H9 (cell line): ENCODE results near the gene GATA2. TPM values are rescaled to one million over a fixed set of nuclear protein-coding genes. Genes with fewer than 3 reads are reported as not detected.
A peak's percentile ranks its signal among the peaks of the same experiment; 100 is the strongest.

Experiments
- DNase-seq: peaks from one replicate; pipeline ENCODE4 v3.0.0-alpha.2; 2017
- H2AFZ ChIP-seq: one replicate; pipeline ENCODE4 v1.6.1; 2013; ENCODE audit warnings: mild to moderate bottlenecking, low read length, control low read depth, moderate library complexity
- H2AK5ac ChIP-seq: 2 replicates; pipeline ENCODE4 v1.6.1; 2013; ENCODE audit warnings: low read length, control low read depth, mixed read lengths; ENCODE audit not compliant: insufficient read length
- H2BK120ac ChIP-seq: one replicate; pipeline ENCODE4 v1.6.1; 2013; ENCODE audit warnings: low read depth, mild to moderate bottlenecking, low read length, control low read depth, inconsistent platforms; ENCODE audit not compliant: poor library complexity, severe bottlenecking
- H2BK12ac ChIP-seq: 2 replicates; pipeline ENCODE4 v1.6.1; 2013; ENCODE audit warnings: low read length, control low read depth, mixed read lengths, low read depth; ENCODE audit not compliant: insufficient read length
- H2BK15ac ChIP-seq: 2 replicates; pipeline ENCODE4 v1.6.1; 2013; ENCODE audit warnings: low read depth, low read length, control low read depth
- H2BK20ac ChIP-seq: one replicate; pipeline ENCODE4 v1.6.1; 2013; ENCODE audit warnings: low read depth, mild to moderate bottlenecking, low read length, control low read depth, inconsistent platforms; ENCODE audit not compliant: poor library complexity, severe bottlenecking
- H2BK5ac ChIP-seq: 2 replicates; pipeline ENCODE4 v1.6.1; 2013; ENCODE audit warnings: low read length, control low read depth, mixed read lengths; ENCODE audit not compliant: insufficient read length
- H3K14ac ChIP-seq: 2 replicates; pipeline ENCODE4 v1.6.1; 2013; ENCODE audit warnings: low read length, control low read depth; ENCODE audit not compliant: insufficient read depth
- H3K18ac ChIP-seq: 2 replicates; pipeline ENCODE4 v1.6.1; 2013; ENCODE audit warnings: low read depth, mild to moderate bottlenecking, mixed read lengths, low read length, control low read depth; ENCODE audit not compliant: insufficient read length
- H3K23ac ChIP-seq: 2 replicates; pipeline ENCODE4 v1.6.1; 2013; ENCODE audit warnings: low read length, control low read depth, mixed read lengths, low read depth; ENCODE audit not compliant: insufficient read length
- H3K23me2 ChIP-seq: 2 replicates; pipeline ENCODE4 v1.6.1; 2013; ENCODE audit warnings: low read depth, mild to moderate bottlenecking, mixed read lengths, low read length, control low read depth; ENCODE audit not compliant: insufficient read length, poor library complexity, severe bottlenecking
- H3K27ac ChIP-seq: 2 replicates; pipeline ENCODE4 v1.5.1; 2013; ENCODE audit warnings: low read length, control low read depth, mixed read lengths, low read depth; ENCODE audit not compliant: insufficient read length
- H3K27me3 ChIP-seq: 2 replicates; pipeline ENCODE4 v1.6.1; 2013; ENCODE audit warnings: low read length, control low read depth, inconsistent platforms; ENCODE audit not compliant: insufficient read depth
- H3K4ac ChIP-seq: 2 replicates; pipeline ENCODE4 v1.6.1; 2013; ENCODE audit warnings: low read depth, mild to moderate bottlenecking, control low read depth, inconsistent platforms, low read length, moderate library complexity
- H3K4me1 ChIP-seq: 2 replicates; pipeline ENCODE4 v1.6.1; 2013; ENCODE audit warnings: low read length, control low read depth, inconsistent platforms; ENCODE audit not compliant: insufficient read depth
- H3K4me2 ChIP-seq: 2 replicates; pipeline ENCODE4 v1.6.1; 2013; ENCODE audit warnings: low read length, control low read depth, mixed read lengths; ENCODE audit not compliant: insufficient read length, insufficient read depth
- H3K56ac ChIP-seq: 2 replicates; pipeline ENCODE4 v1.6.1; 2013; ENCODE audit warnings: low read depth, mild to moderate bottlenecking, mixed read lengths, low read length, control low read depth; ENCODE audit not compliant: insufficient read length
- H3K79me1 ChIP-seq: 2 replicates; pipeline ENCODE4 v1.6.1; 2013; ENCODE audit warnings: low read depth, mild to moderate bottlenecking, moderate library complexity, low read length, control low read depth, inconsistent platforms; ENCODE audit not compliant: insufficient read depth, poor library complexity, severe bottlenecking
- H3K79me2 ChIP-seq: 2 replicates; pipeline ENCODE4 v1.6.1; 2013; ENCODE audit warnings: low read length, control low read depth, inconsistent platforms; ENCODE audit not compliant: insufficient read depth
- H3K9ac ChIP-seq: 2 replicates; pipeline ENCODE4 v1.6.1; 2013; ENCODE audit warnings: low read length, control low read depth, mixed read lengths; ENCODE audit not compliant: insufficient read length; ENCODE audit errors: extremely low read depth
- H3K9me3 ChIP-seq: one replicate; pipeline ENCODE4 v1.6.1; 2013; ENCODE audit warnings: low read depth, low read length, inconsistent platforms; ENCODE audit not compliant: control insufficient read depth
- H3T11ph ChIP-seq: one replicate; pipeline ENCODE4 v1.6.1; 2013; ENCODE audit warnings: mild to moderate bottlenecking, low read length, control low read depth, inconsistent platforms
- H4K20me1 ChIP-seq: one replicate; pipeline ENCODE4 v1.6.1; 2013; ENCODE audit not compliant: control insufficient read depth, insufficient read length, insufficient read depth
- H4K5ac ChIP-seq: 2 replicates; pipeline ENCODE4 v1.6.1; 2013; ENCODE audit warnings: low read depth, mild to moderate bottlenecking, mixed read lengths, low read length, control low read depth; ENCODE audit not compliant: insufficient read length
- H4K8ac ChIP-seq: replicated peaks from 2 replicates; pipeline ENCODE4 v1.6.1; 2013; ENCODE audit warnings: low read length, control low read depth, mixed read lengths, low read depth; ENCODE audit not compliant: insufficient read length
- H4K91ac ChIP-seq: 2 replicates; pipeline ENCODE4 v1.6.1; 2013; ENCODE audit warnings: low read depth, mild to moderate bottlenecking, moderate library complexity, mixed read lengths, low read length, control low read depth; ENCODE audit not compliant: insufficient read length
- H3K27ac Mint-ChIP-seq, 3 experiments: 2 replicates in 2 of 3; 3 replicates in 1 of 3; pipeline ENCODE4 v1.8.0; 2020 to 2021; ENCODE audit warnings: mixed read lengths in 3 of 3, mild to moderate bottlenecking in 1 of 3, moderate library complexity in 1 of 3
- H3K27me3 Mint-ChIP-seq: 2 replicates; pipeline ENCODE4 v1.8.0; 2021; ENCODE audit warnings: low read depth, mild to moderate bottlenecking, moderate library complexity, mixed read lengths
- H3K36me3 Mint-ChIP-seq, 3 experiments: 2 replicates in 2 of 3; 3 replicates in 1 of 3; pipeline ENCODE4 v1.8.0; 2020 to 2021; ENCODE audit warnings: low read depth in 3 of 3, mixed read lengths in 3 of 3; ENCODE audit not compliant: insufficient read depth in 1 of 3
- H3K4me1 Mint-ChIP-seq, 2 experiments: 2 replicates each; pipeline ENCODE4 v1.8.0; 2020; ENCODE audit warnings: mixed read lengths in 2 of 2
- H3K4me3 Mint-ChIP-seq, 2 experiments: 2 replicates in 1 of 2; 3 replicates in 1 of 2; pipeline ENCODE4 v1.8.0; 2020 to 2021; ENCODE audit warnings: mild to moderate bottlenecking in 2 of 2, mixed read lengths in 2 of 2, moderate library complexity in 1 of 2
- H3K9me3 Mint-ChIP-seq, 2 experiments: 2 replicates in 1 of 2; 3 replicates in 1 of 2; pipeline ENCODE4 v1.8.0; 2020; ENCODE audit warnings: mild to moderate bottlenecking in 2 of 2, mixed read lengths in 2 of 2, moderate library complexity in 1 of 2
- WGBS: extraction: QIAGEN DNeasy Blood & Tissue Kit; methylation state at CpG from one replicate; pipeline ENCODE4 v1.1.7; 2013; ENCODE audit warnings: missing lambda C conversion rate, low lambda C conversion rate, mixed read lengths; ENCODE audit not compliant: insufficient read length; ENCODE audit errors: extremely low coverage; 5-methylcytosine and 5-hydroxymethylcytosine counted together
- total RNA-seq: library from RNA; stranded (reverse); gene quantifications from 2 replicates; pipeline ENCODE4 v1.2.1, GENCODE V29; 2021
- TF ChIP-seq, protein P1 (sequence below): fragments of 200-600 bp; sonication (generic); conservative IDR thresholded peaks from 3 replicates; pipeline ENCODE4 v1.8.0; 2021; ENCODE audit warnings: antibody characterized with exemption, mild to moderate bottlenecking

GATA2 gene
- total RNA-seq, 1 experiment from 2014 or later, result 1.9 TPM

GRCh38 chr3:128490650-128490914, 2.4 kb downstream of the GATA2 start:
- no peaks in the 10 kb centered on the region for H3K79me1 ChIP-seq
- no peak overlapping the region for H4K91ac ChIP-seq
- peak overlapping the region; percentile 84 for H3K4me2 ChIP-seq
- no peak overlapping the region for H2BK15ac ChIP-seq
- H4K8ac ChIP-seq, result no peak overlapping the region
- no peak overlapping the region for H2BK5ac ChIP-seq
- TF ChIP-seq, protein P1, sequence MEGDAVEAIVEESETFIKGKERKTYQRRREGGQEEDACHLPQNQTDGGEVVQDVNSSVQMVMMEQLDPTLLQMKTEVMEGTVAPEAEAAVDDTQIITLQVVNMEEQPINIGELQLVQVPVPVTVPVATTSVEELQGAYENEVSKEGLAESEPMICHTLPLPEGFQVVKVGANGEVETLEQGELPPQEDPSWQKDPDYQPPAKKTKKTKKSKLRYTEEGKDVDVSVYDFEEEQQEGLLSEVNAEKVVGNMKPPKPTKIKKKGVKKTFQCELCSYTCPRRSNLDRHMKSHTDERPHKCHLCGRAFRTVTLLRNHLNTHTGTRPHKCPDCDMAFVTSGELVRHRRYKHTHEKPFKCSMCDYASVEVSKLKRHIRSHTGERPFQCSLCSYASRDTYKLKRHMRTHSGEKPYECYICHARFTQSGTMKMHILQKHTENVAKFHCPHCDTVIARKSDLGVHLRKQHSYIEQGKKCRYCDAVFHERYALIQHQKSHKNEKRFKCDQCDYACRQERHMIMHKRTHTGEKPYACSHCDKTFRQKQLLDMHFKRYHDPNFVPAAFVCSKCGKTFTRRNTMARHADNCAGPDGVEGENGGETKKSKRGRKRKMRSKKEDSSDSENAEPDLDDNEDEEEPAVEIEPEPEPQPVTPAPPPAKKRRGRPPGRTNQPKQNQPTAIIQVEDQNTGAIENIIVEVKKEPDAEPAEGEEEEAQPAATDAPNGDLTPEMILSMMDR, result no peak
- no peak overlapping the region for H4K5ac ChIP-seq
- H3K79me2 ChIP-seq, result no peaks in the 10 kb centered on the region
- Mint-ChIP-seq H3K27ac (no peak overlapping the region), H3K4me3 (peak overlapping the region in 1 of 2 experiments; percentile 81; a peak in 3 of 5 replicates), H3K27me3 (peaks cover 99% of the 10 kb centered on the region), H3K36me3 (no peaks in the 10 kb centered on the region; a peak in 1 of 7 replicates), H3K9me3 (peaks cover 5 to 7% of the 10 kb centered on the region in 2 experiments; a peak in 4 of 5 replicates), H3K4me1 (peaks cover 25 to 50% of the 10 kb centered on the region in 2 experiments)
- peaks cover 21% of the 10 kb centered on the region for H3K23me2 ChIP-seq
- no peaks in the 10 kb centered on the region for H3K9me3 ChIP-seq
- H3K4me1 ChIP-seq, result no peaks in the 10 kb centered on the region
- H3K9ac ChIP-seq, result no peak overlapping the region
- H2BK20ac ChIP-seq, result no peak overlapping the region
- no peak overlapping the region for H3K18ac ChIP-seq
- no peak overlapping the region for H3K14ac ChIP-seq
- peaks cover 89% of the 10 kb centered on the region for H3K27me3 ChIP-seq
- no peak overlapping the region for H2AK5ac ChIP-seq
- DNase-seq, result no peak
- H3K56ac ChIP-seq, result no peak overlapping the region
- no peak overlapping the region for H3K27ac ChIP-seq
- no CpG with 5 or more reads among the region's 10 CpGs for WGBS
- no peak overlapping the region for H3K23ac ChIP-seq
- H4K20me1 ChIP-seq, result peaks cover 4% of the 10 kb centered on the region
- no peak overlapping the region for H3K4ac ChIP-seq
- H2BK120ac ChIP-seq, result no peak overlapping the region
- no peak overlapping the region for H2BK12ac ChIP-seq
- H2AFZ ChIP-seq, result no peak overlapping the region
- H3T11ph ChIP-seq, result no peak overlapping the region
